GM12892 (cell line): Measurements from ENCODE around the gene CDK9.

ENCODE experiments used
- POLR2A ChIP-seq: IDR thresholded peaks from 2 replicates; pipeline ENCODE4 v1.6.1; 2011; ENCODE audit warnings: low read depth, low read length, control low read depth
- POLR2AphosphoS5 ChIP-seq: IDR thresholded peaks from 2 replicates; pipeline ENCODE4 v1.6.1; 2011; ENCODE audit warnings: low read depth, low read length, control low read depth
- TAF1 ChIP-seq: IDR thresholded peaks from 2 replicates; pipeline ENCODE4 v1.6.1; 2011; ENCODE audit warnings: low read depth, mild to moderate bottlenecking, control low read depth, low read length, borderline replicate concordance

DNA sequence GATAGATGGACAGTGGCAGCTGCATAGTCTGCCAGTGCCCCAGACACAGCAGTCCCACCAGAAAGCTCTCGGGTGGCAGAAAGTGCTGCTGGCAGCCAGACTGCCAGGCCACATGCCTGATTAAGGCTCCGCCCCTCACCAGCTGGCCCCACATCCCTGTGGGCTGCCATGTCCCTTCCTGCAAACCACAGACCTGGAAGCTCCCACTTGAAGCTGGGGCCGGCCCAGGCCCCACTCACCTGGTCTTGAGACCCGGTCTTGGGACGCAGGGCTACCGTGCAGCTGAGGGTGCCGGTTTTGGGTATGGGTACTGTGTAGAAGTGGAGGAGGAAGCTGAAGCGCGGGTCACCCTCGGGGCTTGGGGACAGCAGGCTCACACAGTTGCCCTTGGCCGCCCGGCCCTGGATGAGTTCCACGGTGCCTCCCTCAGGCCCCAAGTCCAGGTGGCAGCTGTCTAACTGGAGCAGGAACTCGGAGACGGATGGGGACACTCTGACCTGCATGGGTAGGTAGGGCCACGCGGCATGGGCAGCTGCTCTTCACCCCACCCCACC is 32.1 kb downstream of the CDK9 start:
- TF ChIP-seq POLR2A (no peak; the same call in 1 of the 2 replicates), POLR2AphosphoS5 (no peak), TAF1 (no peak)
